ENCODE data around the gene VPS4B. TPM values are rescaled to one million over a fixed set of nuclear protein-coding genes. Genes with fewer than 3 reads are reported as not detected.
"Not testable (repeated sequence)": the region's sequence is repeated elsewhere in the genome, so short reads cannot be mapped to it uniquely, and the experiment has no call there.

VPS4B gene
- total RNA-seq, 1 donor from 2014 or later, result 43.1 TPM

DNA sequence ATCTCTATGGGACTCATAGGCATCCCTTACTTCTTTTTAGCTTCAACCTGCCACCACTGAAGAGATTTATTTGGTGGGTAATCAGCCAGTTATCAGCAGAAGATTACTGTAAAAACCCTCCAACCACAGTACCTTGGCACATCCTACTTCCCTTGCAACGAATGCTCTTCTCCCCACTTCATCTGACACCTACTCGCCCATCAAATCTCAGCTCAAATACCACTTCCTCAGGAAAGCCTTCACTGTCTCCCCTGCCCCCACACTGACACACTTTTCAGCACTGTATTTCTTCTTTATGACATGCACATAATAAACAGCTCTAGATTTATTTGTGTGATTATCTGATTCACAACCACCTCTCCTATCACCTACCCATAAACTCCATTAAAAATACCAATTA, 58.3 kb downstream of the VPS4B start:
- Mint-ChIP-seq H3K27me3 (ENCODE audit: unreplicated experiment) (peaks cover 7% of the 10 kb centered on the region), H3K27ac (ENCODE audit: unreplicated experiment) (no peak overlapping the region), H3K9me3 (ENCODE audit: unreplicated experiment) (no peaks in the 10 kb centered on the region), H3K4me3 (ENCODE audit: unreplicated experiment) (no peak overlapping the region), H3K36me3 (ENCODE audit: low read depth, unreplicated experiment) (peaks cover 9% of the 10 kb centered on the region), H3K4me1 (ENCODE audit: unreplicated experiment) (peaks cover 20% of the 10 kb centered on the region)
- TF ChIP-seq, protein P1, sequence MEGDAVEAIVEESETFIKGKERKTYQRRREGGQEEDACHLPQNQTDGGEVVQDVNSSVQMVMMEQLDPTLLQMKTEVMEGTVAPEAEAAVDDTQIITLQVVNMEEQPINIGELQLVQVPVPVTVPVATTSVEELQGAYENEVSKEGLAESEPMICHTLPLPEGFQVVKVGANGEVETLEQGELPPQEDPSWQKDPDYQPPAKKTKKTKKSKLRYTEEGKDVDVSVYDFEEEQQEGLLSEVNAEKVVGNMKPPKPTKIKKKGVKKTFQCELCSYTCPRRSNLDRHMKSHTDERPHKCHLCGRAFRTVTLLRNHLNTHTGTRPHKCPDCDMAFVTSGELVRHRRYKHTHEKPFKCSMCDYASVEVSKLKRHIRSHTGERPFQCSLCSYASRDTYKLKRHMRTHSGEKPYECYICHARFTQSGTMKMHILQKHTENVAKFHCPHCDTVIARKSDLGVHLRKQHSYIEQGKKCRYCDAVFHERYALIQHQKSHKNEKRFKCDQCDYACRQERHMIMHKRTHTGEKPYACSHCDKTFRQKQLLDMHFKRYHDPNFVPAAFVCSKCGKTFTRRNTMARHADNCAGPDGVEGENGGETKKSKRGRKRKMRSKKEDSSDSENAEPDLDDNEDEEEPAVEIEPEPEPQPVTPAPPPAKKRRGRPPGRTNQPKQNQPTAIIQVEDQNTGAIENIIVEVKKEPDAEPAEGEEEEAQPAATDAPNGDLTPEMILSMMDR (IDR thresholded peaks at IDR 0.05; ENCODE audit: unreplicated experiment), result no peak
- no peak for DNase-seq (ENCODE audit: low spot score)

DNA sequence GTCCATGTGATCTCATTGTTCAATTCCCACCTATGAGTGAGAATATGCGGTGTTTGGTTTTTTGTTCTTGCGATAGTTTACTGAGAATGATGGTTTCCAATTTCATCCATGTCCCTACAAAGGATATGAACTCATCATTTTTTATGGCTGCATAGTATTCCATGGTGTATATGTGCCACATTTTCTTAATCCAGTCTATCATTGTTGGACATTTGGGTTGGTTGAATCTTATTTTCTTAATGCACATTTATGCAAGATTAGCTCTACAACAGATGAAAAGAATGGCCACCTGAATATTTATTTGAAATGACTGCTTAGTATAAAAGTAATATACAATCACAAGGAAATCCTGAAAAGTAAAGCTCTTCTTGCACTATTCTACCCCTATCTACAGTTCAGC, 58.9 kb downstream of the VPS4B start:
- H3K9me3 Mint-ChIP-seq (ENCODE audit: unreplicated experiment); H3K27me3 Mint-ChIP-seq (ENCODE audit: unreplicated experiment); H3K36me3 Mint-ChIP-seq (ENCODE audit: low read depth, unreplicated experiment); DNase-seq (ENCODE audit: low spot score); H3K4me3 Mint-ChIP-seq (ENCODE audit: unreplicated experiment); H3K27ac Mint-ChIP-seq (ENCODE audit: unreplicated experiment): not testable (repeated sequence)
- H3K4me1 Mint-ChIP-seq (ENCODE audit: unreplicated experiment), result peaks cover 20% of the 10 kb centered on the region

DNA sequence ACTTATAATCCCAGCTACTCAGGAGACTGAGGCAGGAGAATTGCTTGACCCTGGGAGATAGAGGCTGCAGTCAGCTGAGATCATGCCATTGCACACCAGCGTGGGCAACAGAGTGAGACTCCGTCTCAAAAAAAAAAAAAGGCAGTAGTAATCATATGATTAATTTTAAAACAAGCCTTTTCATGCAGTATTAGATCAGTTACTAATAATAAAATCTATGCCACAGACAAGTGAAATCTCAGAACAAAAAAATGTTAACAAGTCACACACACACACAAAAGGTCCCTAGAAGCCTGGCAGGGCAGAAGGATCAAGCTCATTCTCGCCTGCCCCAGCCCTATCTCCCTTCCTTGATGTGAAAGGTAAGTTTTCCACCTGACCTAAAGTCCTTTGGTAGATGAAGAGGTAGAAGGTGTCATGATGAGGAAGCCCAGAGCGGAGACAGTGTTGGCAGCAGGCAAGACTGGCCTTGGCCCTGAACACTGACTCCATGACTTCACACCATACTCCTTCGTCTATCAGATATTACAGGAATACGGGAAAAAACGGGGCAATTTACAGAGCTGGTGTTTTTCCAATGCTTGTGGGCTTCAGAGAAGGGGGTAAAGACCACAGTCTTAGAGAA, 65.9 kb downstream of the VPS4B start:
- H3K9me3 Mint-ChIP-seq (ENCODE audit: unreplicated experiment), result no peaks in the 10 kb centered on the region
- no peak overlapping the region for H3K27ac Mint-ChIP-seq (ENCODE audit: unreplicated experiment)
- no peaks in the 10 kb centered on the region for H3K27me3 Mint-ChIP-seq (ENCODE audit: unreplicated experiment)
- TF ChIP-seq, protein P1 (IDR thresholded peaks at IDR 0.05; ENCODE audit: unreplicated experiment), result no peak
- H3K4me1 Mint-ChIP-seq (ENCODE audit: unreplicated experiment), result no peaks in the 10 kb centered on the region
- H3K36me3 Mint-ChIP-seq (ENCODE audit: low read depth, unreplicated experiment), result peaks cover 4% of the 10 kb centered on the region
- DNase-seq (ENCODE audit: low spot score), result no peak
- H3K4me3 Mint-ChIP-seq (ENCODE audit: unreplicated experiment), result no peak overlapping the region

DNA sequence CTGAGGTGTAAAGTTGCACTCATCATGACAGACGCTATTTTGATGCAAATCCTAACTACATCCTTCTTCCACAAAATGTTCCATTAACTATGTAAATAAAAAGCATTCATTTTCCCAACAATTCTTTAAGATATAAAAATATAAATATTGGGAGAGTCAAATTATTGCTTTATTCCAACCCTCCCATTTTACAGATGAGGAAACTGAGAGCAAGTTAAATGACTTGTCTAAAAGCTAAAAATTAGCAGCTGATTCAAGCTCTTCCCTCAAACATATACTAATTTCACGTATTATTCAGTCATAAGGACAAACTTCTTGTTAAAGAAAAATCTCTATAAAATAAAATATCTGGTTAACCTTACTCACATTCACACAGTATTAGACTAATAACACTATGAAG, 72.0 kb downstream of the VPS4B start:
- H3K4me3 Mint-ChIP-seq (ENCODE audit: unreplicated experiment), result no peak overlapping the region
- peaks cover 1% of the 10 kb centered on the region for H3K4me1 Mint-ChIP-seq (ENCODE audit: unreplicated experiment)
- no peaks in the 10 kb centered on the region for H3K27me3 Mint-ChIP-seq (ENCODE audit: unreplicated experiment)
- TF ChIP-seq, protein P1 (IDR thresholded peaks at IDR 0.05; ENCODE audit: unreplicated experiment), result no peak
- no peak for DNase-seq (ENCODE audit: low spot score)
- H3K27ac Mint-ChIP-seq (ENCODE audit: unreplicated experiment), result no peak overlapping the region
- H3K9me3 Mint-ChIP-seq (ENCODE audit: unreplicated experiment), result no peaks in the 10 kb centered on the region
- peaks cover 11% of the 10 kb centered on the region for H3K36me3 Mint-ChIP-seq (ENCODE audit: low read depth, unreplicated experiment)

DNA sequence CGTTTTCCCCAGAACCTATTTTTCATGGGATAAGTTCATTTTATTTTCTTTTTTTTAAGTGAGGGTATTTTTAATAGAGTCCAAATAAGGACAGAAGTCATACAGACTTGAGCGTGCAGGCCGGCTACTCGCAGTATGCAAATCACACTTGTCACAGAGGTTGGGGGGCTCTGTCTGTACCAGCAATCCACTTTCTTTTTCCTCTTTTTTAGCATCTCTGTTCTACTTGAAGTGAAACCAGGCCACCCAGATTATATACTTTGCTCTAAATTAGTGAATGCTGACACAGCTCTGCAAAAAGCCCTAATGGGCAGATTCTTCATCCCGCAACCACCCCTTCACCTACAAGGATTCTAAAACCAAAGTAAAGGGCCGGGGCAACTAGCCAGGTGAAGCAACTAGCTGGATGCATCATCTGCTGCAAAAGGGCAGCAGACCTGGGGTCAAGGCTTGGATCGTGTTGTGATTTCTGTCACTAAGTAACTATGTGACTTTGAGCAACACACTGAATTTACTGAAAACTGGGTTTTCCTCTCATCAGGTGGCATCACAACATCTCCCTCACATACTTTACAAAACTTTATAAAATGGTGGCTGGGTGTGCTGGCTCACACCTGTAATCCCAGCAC, 73.7 kb downstream of the VPS4B start:
- H3K36me3 Mint-ChIP-seq (ENCODE audit: low read depth, unreplicated experiment), result peaks cover 20% of the 10 kb centered on the region
- no peak for DNase-seq (ENCODE audit: low spot score)

More for the DNA sequence above, 73.7 kb downstream of the VPS4B start:
- Mint-ChIP-seq H3K4me1 (ENCODE audit: unreplicated experiment) (peaks cover 5% of the 10 kb centered on the region), H3K27me3 (ENCODE audit: unreplicated experiment) (no peaks in the 10 kb centered on the region), H3K9me3 (ENCODE audit: unreplicated experiment) (no peaks in the 10 kb centered on the region), H3K27ac (ENCODE audit: unreplicated experiment) (no peak overlapping the region), H3K4me3 (ENCODE audit: unreplicated experiment) (no peak overlapping the region)
- TF ChIP-seq, protein P1 (IDR thresholded peaks at IDR 0.05; ENCODE audit: unreplicated experiment), result no peak

Data from endothelial cell (in vitro differentiated cells).